HG03571 (cell line): ENCODE results near the gene KIF26B.
A peak's percentile ranks its signal among the peaks of the same experiment; 100 is the strongest.

Experiments
- ATAC-seq: cut with Tn5 transposase; IDR thresholded peaks from one replicate; pipeline ENCODE4 v1.9.1; 2021; ENCODE audit not compliant: unreplicated experiment

The KIF26B gene

DNA sequence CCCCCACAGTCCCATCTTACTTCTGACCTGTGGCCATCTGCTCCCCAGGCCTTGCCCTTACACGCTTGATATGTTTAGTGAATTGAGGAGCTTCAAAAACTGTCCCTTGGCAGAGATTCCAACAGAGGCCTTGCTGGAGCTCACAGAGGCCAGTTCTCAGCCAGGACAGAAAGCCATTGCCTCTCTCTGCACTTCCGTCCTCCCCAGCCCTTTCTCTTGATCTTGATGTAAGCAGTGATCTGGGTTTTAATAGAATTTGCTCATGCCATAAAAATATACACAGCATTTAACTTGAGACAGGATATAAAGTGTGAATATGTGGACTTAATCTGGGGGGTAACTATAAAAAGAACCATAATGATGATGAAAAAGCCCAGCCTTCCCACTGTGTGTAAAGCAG lies 453.5 kb downstream of the KIF26B start:
- no peak for ATAC-seq

DNA sequence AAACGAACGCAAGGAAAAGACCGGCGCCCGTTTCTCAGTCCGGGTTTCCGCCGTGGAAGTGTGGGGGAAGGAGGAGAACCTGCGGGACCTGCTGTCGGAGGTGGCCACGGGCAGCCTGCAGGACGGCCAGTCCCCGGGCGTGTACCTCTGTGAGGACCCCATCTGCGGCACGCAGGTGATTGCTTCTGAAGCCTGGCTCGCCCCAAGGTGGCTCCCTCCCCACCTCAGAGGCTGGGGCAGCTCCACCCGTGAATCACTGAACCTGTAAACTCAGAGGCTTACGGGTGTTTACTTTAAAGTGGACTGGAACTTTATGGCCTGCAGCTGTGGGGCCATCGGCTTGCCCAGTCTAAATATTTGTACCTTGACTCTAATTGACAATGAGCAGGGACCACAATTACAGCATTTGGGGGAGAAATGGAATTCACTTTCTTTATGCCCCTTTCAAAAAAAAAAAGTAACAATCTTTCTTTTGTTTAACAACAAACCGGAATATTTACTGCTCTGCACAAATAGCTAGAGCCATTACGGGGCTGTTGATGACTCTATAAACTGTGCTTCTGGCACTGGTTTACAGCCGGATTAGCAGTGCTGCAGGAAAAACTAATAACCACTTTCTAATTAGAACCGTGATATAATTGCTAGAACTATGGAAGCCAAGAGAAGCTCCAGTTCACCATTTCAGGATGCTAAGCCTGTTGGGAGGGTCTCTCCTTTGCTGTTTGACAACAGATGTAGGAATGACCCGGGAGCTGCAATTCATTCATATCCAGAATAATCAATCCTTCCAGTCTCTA lies 454.8 kb downstream of the KIF26B start:
- no peak for ATAC-seq

DNA sequence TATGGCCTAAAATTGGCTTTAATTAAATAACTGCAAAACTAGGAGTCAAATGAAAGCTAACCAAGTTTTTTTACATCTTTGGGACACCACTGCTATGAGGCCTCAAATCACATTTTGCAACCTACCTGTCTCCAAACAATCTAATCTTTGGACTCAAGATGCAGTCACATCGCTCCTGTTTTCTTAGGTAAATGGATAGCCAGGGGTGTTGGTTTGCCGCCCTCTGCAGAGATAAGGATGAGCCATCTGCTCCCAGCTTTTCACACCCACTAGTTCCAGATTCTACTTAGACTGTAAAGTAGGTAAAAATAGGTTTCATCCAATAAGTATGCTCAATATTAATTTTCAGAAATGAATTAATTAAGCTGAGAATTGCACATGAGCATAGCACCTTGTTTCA lies 456.5 kb downstream of the KIF26B start:
- no peak for ATAC-seq

DNA sequence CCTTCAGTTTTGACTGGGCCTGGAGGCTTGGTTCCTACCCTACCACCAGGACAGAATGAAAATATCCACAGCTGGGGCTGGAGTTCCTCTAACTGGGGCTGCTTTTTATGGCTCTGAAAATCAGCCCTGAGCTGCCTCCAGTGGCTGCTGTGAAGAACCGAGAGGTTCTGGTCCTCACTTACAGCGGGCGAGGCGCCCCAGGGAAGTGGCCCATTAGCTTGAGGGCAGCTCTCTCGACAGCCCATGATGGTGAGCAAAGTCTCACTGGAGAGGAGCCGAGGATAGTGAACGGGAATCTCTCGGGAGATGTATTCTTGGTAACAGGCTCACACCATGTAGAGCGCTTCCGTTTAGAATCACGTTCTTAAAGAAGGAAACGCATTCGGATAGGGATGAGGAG lies 459.7 kb downstream of the KIF26B start:
- ATAC-seq, result no peak

DNA sequence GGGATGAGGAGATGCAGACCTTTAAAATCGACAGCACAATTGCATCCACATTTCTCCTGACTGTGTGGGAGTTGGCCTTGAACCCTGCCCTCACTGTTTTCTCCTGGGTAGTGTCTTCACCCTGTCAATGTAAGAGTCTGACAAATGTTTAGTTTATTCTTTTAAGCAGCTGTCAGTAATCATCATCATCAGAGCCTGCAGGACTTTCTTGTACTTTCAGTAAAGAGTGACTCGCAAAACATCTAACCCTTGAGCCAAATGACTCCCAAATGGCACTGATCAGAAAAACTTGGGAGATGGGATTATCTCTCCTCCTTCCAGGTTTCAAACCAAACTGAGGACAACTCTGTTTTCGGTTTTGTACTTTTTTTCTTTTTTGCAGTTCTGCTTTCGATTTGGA lies 460.2 kb downstream of the KIF26B start:
- ATAC-seq, result no peak

DNA sequence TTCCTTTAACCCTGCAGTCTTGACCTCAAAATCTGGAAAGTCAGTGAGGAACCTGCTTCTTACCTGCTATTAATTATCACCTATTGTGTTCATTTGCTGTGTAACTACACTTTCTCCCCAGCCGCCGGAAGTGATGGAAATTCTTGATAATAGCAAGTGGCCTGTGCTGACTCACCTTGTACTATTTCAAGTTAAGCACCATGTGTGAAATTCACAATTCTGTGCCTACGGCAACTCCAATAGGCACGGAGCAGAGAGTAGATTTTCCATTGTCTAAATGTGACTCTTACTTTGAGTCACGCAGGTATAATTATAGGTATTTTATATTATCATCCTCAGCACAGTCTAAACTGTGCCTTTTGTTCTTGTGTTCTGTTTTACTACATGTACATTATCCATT lies 466.8 kb downstream of the KIF26B start:
- no peak for ATAC-seq

DNA sequence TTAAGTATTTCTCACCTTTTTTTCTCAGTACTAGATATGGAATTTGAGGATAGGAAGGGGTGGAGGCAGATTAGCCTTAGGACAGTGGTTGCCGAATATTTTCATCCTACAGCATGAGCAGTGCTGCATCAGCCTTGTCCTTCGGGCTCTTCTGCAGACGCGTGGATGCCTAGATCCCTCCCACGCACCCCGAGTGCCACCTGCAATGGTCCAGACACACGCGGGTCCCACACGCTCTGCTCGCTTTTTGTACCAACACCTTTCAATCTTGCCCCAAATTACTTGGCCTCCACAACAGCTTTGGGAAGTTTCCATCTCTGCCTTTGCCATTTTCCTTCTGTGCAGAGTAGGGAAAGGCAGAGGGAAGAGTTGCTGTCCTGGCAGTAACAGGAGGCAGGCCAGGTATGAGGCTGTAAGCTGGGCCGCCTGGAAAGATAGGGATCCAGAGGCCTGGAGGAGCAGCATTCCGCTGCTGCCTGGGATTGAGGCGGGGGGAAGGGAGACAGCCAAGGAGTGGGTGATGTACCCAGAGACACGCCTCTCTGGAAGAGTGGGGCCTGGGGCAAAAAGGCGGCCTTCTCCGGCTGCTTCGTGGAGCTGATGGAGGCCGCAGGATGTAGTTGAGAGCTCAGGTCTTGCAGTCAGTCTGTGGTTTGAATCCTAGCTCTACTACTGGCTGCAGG lies 467.7 kb downstream of the KIF26B start:
- ATAC-seq, result no peak

DNA sequence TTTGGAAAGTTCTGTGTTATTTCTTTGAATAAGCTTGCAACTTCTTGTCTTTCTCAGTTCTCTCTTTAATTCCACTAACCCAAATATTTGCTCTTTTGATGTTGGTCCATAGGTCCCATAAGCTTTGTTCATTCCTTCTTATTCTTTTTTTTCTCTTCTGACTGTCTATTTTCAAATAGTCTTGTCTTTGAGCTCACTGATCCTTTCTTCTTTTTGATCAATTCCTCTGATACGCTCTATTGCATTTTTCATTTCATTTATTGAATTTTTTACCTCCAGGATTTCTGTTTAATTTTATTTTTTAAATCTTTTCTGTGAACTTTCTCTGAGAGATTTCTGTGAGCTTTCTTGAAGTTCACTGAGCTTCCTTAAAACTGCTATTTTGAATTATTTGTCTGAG lies 486.6 kb downstream of the KIF26B start:
- no peak for ATAC-seq

DNA sequence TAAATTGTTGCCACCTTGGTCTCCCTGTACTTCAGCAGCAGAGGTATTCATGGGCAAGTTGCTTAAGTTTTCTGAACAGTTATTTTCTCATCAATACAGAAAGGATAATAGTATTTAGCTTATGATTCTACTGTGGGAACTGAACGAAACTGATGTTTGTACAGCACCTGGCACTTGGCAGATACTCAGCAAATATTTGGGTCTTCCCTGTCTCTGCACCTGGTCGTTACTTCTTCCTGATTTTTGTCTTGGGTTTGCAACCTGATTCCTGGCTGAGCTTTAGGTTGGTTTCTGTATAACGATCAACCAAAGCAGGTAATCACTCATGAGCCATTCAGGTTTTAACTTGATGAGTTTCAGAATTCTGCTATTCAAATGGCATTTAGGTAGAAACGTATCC lies 490.6 kb downstream of the KIF26B start:
- ATAC-seq, result peak; percentile 23

DNA sequence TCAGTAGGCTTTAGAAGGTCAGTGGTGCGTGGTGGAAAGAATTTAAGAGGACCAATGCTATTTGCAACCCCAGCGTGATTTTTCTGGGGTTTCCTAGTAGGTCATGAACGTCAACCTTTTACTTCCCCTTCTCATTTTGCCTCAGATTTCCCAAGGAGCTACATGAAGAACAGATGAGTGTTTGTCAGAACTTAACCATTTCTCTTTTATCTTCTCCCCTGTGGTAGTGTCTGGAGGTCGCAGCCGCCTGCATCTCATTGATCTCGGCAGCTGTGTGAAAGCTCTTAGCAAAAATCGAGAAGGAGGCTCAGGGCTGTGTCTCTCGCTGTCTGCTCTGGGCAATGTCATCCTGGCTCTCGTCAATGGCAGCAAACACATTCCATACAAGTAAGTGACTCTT lies 491.1 kb downstream of the KIF26B start:
- peak; percentile 61 for ATAC-seq

DNA sequence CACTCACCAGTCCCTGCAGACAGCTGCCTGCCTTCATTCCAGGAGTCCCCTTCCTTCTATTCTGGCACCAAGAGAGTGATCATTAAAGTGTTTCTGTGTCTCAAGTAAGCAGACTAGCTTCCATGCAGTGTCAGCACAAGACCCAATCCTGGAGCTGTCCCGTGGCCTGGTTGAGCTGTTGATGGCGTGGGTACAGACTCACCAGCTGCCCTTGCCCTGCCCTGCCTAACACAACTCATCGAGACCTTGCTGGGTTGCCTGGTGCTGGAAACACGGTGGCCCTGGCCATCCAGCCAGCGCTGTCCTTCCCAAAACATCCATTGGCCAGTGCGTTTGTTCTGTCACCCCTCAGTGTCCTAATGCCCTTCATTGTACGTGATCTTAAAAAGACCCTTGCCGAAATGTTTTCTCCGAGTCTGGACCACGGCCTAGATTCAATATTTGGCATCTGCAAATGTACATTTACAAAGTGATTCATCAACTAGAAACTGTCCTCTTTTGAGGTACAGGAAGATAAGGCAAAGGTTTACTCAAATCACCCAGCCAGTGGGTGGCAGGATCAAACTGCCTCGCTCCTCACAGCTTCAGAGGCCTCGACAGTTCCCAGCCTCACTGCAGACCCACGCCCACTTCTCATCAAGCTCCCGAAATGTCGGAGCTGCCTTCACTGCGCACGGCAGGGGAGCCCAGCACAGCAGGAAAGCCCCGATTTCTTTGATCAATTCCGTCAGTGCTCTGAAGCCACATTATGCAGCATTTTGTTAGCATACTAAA lies 494.2 kb downstream of the KIF26B start:
- ATAC-seq, result no peak

DNA sequence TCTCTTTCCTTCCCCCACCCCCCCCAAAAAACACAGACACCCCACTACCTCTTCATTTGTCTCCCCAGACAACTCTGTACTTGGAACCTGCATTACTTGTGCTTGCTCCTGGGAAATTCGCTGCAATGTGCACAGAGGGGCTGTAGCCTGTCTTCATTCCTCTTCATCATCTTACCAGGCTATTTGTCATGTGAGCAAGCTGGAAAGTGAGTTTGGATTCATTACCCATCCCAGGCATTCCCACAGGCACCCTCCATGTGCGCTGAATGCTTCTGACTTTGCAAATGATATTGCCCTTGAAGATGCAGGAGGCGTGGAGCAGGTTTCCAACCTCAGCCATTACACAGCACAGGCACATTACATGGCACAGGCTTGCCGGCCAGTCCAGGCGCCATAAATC lies 494.9 kb downstream of the KIF26B start:
- ATAC-seq, result no peak

DNA sequence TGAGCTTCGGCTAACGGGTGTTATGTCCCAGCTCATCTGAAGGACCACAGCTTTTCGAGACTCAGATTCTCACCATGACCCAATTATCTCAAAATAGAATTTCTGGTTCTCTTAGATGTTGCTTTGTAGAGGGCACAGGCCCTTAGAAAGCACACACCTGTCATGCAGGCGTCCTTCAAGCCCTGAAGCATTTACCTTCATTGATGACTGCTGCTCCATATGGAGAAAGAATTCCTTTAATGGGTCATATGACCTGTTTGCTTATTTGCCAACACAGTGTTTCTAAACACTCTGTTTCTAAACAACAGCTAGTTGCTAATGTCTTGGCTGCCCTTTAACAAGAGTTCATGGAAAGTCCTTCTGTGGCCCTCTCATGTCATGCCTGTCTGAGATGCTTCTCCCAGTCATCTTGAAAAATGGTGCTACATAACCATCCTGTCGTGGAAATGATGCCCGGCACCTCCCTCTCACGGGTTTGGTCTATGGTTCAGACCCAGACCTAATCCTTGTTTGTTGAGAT lies 495.7 kb downstream of the KIF26B start:
- no peak for ATAC-seq

DNA sequence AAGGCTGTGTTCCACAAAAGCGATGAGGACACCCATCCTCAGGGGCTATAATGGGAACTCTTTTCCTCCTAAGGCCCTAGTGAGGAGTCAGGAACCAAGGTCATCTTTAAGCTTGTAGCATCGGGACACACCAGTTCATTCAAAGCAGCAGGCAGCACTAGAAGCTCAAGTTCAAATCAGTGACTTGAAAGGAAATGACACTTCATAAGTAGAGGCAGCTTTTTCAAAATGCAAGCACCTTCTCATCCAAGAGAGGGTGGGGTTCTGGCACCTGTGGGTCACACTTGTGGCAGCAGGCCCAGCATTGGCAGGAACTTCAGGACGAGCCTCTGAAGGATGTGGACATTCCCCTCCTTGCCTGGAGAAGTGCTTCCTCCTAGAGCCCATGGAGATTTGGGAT lies 496.3 kb downstream of the KIF26B start:
- no peak for ATAC-seq

DNA sequence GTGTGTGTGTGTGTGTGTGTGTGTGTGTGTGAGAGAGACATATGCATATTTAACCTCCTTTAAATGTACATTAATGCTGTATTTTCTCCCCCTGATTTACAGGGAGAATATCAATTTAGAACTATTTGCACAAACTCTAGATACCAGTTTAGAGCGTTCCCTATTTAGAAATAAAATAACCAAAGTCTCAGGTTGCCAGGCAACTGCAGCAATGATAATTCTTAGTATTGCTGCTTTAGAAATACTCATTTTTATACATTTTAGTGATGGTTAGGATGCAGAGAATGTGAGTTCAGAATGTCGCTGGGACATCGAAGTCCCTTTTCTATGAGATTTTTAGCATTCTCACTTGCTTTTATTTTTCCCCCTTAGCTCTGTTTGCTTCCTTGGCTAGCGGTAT lies 497.3 kb downstream of the KIF26B start:
- ATAC-seq, result no peak

DNA sequence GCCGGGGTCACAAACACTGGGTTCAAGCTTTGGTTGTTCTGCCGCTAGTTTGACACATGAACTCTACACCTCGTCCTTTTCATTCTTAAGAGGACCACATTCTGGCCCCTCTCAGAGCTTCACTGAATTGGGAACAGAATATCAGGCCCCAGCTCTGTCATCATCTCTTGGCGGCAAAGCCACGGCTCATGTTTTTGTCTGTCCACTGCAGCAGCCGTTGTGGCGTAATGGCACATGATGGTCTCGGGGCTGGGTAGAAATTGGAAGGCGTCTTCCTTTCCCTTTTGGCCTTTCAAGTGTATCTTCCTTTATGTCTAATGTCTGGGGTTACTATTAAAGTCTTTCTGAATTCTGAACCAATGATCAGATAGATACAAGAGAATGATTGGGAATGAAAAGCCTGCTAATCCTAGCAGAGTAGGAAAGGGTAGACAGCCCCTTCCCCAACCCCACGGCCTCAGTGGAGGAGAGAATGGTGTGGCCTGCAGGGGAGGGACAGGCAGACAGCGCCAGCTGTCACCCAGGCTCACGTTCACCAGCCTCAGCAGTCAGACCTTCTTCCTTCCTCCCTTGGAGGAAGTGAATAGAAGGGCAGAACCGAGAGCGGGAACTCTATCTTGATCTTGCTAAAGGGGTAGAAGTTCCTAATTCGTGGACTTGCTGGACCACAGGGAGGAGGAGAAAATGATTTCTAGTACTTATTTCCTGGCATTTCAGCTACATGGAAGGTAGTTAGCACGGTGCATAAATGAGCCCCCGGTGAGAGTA lies 498.1 kb downstream of the KIF26B start:
- ATAC-seq, result no peak

DNA sequence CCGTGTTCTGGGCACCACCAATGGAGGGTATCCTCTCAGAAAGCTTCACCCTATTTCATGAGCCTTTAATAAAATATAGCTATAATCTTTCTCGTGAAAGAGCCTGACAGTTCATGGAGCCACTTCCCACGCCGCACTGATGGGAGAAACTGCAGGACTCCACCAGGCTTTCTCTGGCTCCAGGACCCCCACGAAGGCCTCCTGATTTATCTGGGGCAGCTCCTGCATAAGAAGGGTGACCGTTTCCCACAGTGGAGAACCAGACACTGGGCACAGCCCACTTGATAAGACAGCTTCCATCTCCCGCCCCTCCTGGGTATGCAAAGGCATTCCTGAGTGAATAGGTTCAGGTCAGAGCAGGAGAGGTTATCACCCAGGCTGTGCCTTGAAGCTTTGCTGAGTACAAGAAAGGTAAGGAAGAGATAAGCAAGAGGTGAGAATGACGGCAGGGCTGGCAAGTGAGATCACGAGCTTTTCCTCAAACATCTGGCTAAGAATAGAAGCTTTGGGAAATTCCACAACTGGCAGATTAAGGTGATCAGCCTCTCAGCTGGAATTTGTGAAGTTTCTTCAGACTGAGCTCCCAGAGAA lies 499.8 kb downstream of the KIF26B start:
- no peak for ATAC-seq

DNA sequence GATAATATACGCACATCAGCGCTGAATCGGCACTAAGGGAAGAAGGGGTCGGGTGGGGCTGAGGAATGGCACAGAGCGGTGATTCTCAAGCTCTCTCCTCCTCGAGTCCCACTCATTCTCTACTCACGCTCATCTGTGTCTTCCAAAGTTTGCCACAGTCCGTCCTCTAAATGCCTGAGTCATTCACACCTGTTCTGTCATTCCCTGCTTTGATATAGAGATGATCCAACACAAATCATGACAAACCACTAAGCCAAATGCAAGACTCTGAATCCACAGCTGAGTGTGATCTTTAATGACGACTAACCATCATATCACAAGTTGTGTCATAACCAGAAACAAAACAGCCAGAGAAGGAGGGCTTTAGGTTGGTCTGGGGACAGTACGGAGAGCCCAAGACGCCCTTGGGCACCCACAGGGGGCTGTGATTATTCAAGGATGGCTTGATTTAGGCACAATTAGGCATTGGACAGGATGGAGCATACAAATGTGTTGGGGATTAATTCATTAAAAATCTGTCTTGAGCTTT lies 501.5 kb downstream of the KIF26B start:
- ATAC-seq, result no peak

DNA sequence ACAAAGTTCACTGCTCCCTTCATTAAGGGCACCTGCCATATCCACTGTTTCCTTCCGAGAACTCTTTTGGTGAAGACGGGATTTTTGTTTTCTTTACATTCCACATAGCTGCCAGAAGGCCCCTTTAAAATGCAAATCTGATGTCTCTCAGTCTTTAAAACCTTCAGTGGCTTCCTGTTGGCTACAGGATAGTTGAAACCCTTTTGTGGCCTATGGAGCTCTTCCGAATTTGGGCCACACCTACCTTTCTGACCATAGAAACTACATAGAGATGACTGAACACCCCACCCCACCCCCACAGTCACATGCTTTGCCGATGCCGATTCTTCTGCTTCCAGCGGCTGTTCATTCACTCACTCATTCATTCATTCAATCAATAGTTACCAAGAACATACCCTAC lies 502.6 kb downstream of the KIF26B start:
- no peak for ATAC-seq

DNA sequence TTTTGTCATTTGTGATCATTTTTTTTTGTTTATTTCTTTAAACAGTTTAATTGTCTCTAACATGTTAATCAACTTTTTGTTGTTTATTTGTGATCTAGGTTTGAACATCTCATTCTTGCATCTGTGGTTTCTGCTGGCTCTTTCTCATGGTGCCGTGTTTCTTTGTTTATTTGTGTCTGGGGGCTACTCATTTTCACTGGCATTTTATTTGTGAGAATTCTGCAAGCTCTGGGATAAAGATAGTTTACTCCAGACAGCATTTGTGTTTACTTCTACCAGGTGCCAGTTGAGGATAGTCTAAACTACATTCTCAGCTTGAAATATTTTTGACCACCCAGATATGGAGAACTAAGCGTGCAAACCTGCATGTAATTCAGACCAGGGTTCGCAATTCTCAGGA lies 508.6 kb downstream of the KIF26B start:
- no peak for ATAC-seq
